H1 (cell line): ENCODE results near the gene PXDN. TPM values are rescaled to one million over a fixed set of nuclear protein-coding genes. Genes with fewer than 3 reads are reported as not detected.

Source experiments
- CTCF ChIA-PET: fragments of 300-600 bp; sonication (Branson Sonifier 250); formaldehyde crosslinking; loops from one replicate; lab custom pipeline; 2021; ENCODE audit not compliant: partially characterized antibody; lab: Charles Lee
- POLR2A ChIA-PET: fragments of 300-600 bp; sonication (Branson Sonifier 250); formaldehyde crosslinking; loops from one replicate; lab custom pipeline; 2021; ENCODE audit warnings: inconsistent platforms; ENCODE audit not compliant: partially characterized antibody; lab: Charles Lee
- DNase-seq, 2 experiments: peaks; one replicate each; pipeline versions ENCODE4 v3.0.0 to v3.0.0-alpha.2; 2010 to 2022; ENCODE audit warnings: low spot score in 2 of 2, low read depth in 1 of 2, mixed read lengths in 1 of 2
- FAIRE-seq: peaks from 2 replicates; lab custom pipeline; 2011; peaks lifted over from hg19 to GRCh38; lab: Jason Lieb, UNC
- H2AFZ ChIP-seq: 2 replicates; pipeline ENCODE4 v1.8.1; 2012; ENCODE audit warnings: low read length, inconsistent platforms
- H2AK5ac ChIP-seq: 2 replicates; pipeline ENCODE4 v1.6.1; 2013; ENCODE audit warnings: low read depth, low read length
- H2BK120ac ChIP-seq: replicated peaks from 2 replicates; pipeline ENCODE3; 2013; ENCODE audit warnings: low read depth, low read length, inconsistent platforms
- H2BK12ac ChIP-seq: 2 replicates; pipeline ENCODE4 v1.6.1; 2013; ENCODE audit warnings: low read depth, low read length
- H2BK15ac ChIP-seq: 2 replicates; pipeline ENCODE4 v1.6.1; 2013; ENCODE audit warnings: low read length
- H2BK20ac ChIP-seq: 2 replicates; pipeline ENCODE4 v1.6.1; 2013; ENCODE audit warnings: low read length
- H2BK5ac ChIP-seq: 2 replicates; pipeline ENCODE4 v1.6.1; 2013; ENCODE audit warnings: low read depth, low read length
- H3K14ac ChIP-seq: 2 replicates; pipeline ENCODE4 v1.6.1; 2013; ENCODE audit warnings: inconsistent platforms; ENCODE audit not compliant: insufficient read length
- H3K18ac ChIP-seq: 2 replicates; pipeline ENCODE4 v1.6.1; 2013; ENCODE audit warnings: low read length; ENCODE audit errors: extremely low read depth
- H3K23ac ChIP-seq: 2 replicates; pipeline ENCODE4 v1.6.1; 2013; ENCODE audit warnings: inconsistent platforms; ENCODE audit not compliant: insufficient read length
- H3K23me2 ChIP-seq: 2 replicates; pipeline ENCODE4 v1.6.1; 2013; ENCODE audit warnings: low read depth, low read length
- H3K27ac ChIP-seq: 2 replicates; pipeline ENCODE4 v1.6.1; 2011; ENCODE audit warnings: low read depth, low read length, inconsistent platforms
- H3K27me3 ChIP-seq, 4 experiments: replicated peaks in 1 of 4; 1 replicate in 1 of 4; 2 replicates in 3 of 4; pipeline versions ENCODE4 v1.6.1 to v1.8.1; 2011 to 2013; ENCODE audit warnings: low read length in 3 of 4, mild to moderate bottlenecking in 3 of 4, inconsistent platforms in 2 of 4, mixed read lengths in 2 of 4, moderate library complexity in 1 of 4; ENCODE audit not compliant: control insufficient read depth in 3 of 4, insufficient read depth in 3 of 4; ENCODE audit errors: extremely low read depth in 1 of 4
- H3K36me3 ChIP-seq, 4 experiments: 2 replicates each; pipeline versions ENCODE4 v1.6.1 to v1.8.1; 2011 to 2013; ENCODE audit warnings: mild to moderate bottlenecking in 4 of 4, low read length in 3 of 4, moderate library complexity in 2 of 4, control low read depth in 1 of 4, inconsistent platforms in 1 of 4; ENCODE audit not compliant: insufficient read depth in 4 of 4, control insufficient read depth in 2 of 4
- H3K4ac ChIP-seq: replicated peaks from 2 replicates; pipeline ENCODE3; 2013; ENCODE audit warnings: low read length, low read depth, mixed read lengths, inconsistent platforms; ENCODE audit not compliant: insufficient read length
- H3K4me1 ChIP-seq, 4 experiments: replicated peaks in 1 of 4; 1 replicate in 1 of 4; 2 replicates in 3 of 4; pipeline versions ENCODE4 v1.6.1 to v1.8.1; 2011 to 2013; ENCODE audit warnings: low read length in 3 of 4, inconsistent platforms in 2 of 4, mixed read lengths in 1 of 4; ENCODE audit not compliant: insufficient read depth in 4 of 4, control insufficient read depth in 3 of 4
- H3K4me2 ChIP-seq, 2 experiments: 2 replicates each; pipeline versions ENCODE4 v1.6.1 to v1.8.1; 2011 to 2013; ENCODE audit warnings: low read depth in 2 of 2, low read length in 2 of 2, control low read depth in 1 of 2, inconsistent platforms in 1 of 2, mild to moderate bottlenecking in 1 of 2; ENCODE audit not compliant: insufficient read depth in 1 of 2
- H3K4me3 ChIP-seq, 4 experiments: fragments of 200-600, 300-600 bp in 1 of 4; sonication (generic), shearing (Covaris generic), sonication (Bioruptor Twin) in 1 of 4; 2 replicates each; pipeline versions ENCODE4 v1.5.1 to v1.8.1; 2011 to 2016; ENCODE audit warnings: low read length in 4 of 4, low read depth in 3 of 4, control low read depth in 2 of 4, inconsistent platforms in 2 of 4, mild to moderate bottlenecking in 2 of 4, mixed read lengths in 1 of 4, moderate library complexity in 1 of 4; ENCODE audit not compliant: insufficient read depth in 2 of 4; ENCODE audit errors: extremely low read depth in 1 of 4
- H3K56ac ChIP-seq: replicated peaks from 2 replicates; pipeline ENCODE3; 2013; ENCODE audit warnings: low read depth, mild to moderate bottlenecking, mixed read lengths, low read length, inconsistent platforms; ENCODE audit not compliant: insufficient read length
- H3K79me1 ChIP-seq: 2 replicates; pipeline ENCODE4 v1.6.1; 2013; ENCODE audit warnings: low read depth, low read length, control low read depth
- H3K79me2 ChIP-seq, 2 experiments: 2 replicates each; pipeline versions ENCODE4 v1.6.1 to v1.8.1; 2012 to 2013; ENCODE audit warnings: low read length in 2 of 2, mild to moderate bottlenecking in 2 of 2, inconsistent platforms in 1 of 2; ENCODE audit not compliant: insufficient read depth in 2 of 2, control insufficient read depth in 1 of 2
- H3K9ac ChIP-seq, 4 experiments: replicated peaks in 1 of 4; 1 replicate in 1 of 4; 2 replicates in 3 of 4; pipeline versions ENCODE4 v1.6.1 to v1.8.1; 2011 to 2013; ENCODE audit warnings: low read depth in 3 of 4, low read length in 3 of 4, control low read depth in 2 of 4, mild to moderate bottlenecking in 2 of 4, moderate library complexity in 2 of 4, inconsistent platforms in 1 of 4; ENCODE audit errors: extremely low read depth in 1 of 4
- H3K9me3 ChIP-seq, 2 experiments: 2 replicates each; pipeline versions ENCODE4 v1.6.1 to v1.8.1; 2012 to 2013; ENCODE audit warnings: mild to moderate bottlenecking in 2 of 2, moderate library complexity in 2 of 2, control low read depth in 1 of 2, inconsistent platforms in 1 of 2, low read depth in 1 of 2, low read length in 1 of 2, mixed read lengths in 1 of 2; ENCODE audit not compliant: insufficient read depth in 2 of 2
- H4K20me1 ChIP-seq, 2 experiments: replicated peaks in 1 of 2; 2 replicates each; pipeline versions ENCODE3 to v1.8.1; 2011 to 2013; ENCODE audit warnings: inconsistent platforms in 2 of 2, low read length in 2 of 2, mild to moderate bottlenecking in 1 of 2; ENCODE audit not compliant: insufficient read depth in 2 of 2, control insufficient read depth in 1 of 2
- H4K5ac ChIP-seq: 2 replicates; pipeline ENCODE4 v1.6.1; 2013; ENCODE audit warnings: low read length, low read depth, mixed read lengths, inconsistent platforms; ENCODE audit not compliant: insufficient read length
- H4K8ac ChIP-seq: 2 replicates; pipeline ENCODE4 v1.8.0; 2013; ENCODE audit warnings: mild to moderate bottlenecking, moderate library complexity, low read length, inconsistent platforms; ENCODE audit not compliant: insufficient read depth; ENCODE audit errors: extremely low read depth
- H4K91ac ChIP-seq: replicated peaks from 2 replicates; pipeline ENCODE3; 2013; ENCODE audit warnings: low read length, mixed read lengths, inconsistent platforms; ENCODE audit not compliant: insufficient read length
- CTBP2 ChIP-seq: IDR thresholded peaks from 2 replicates; pipeline ENCODE4 v1.7.0; 2011; ENCODE audit warnings: borderline replicate concordance, mild to moderate bottlenecking, moderate library complexity, mixed read lengths, low read length; ENCODE audit not compliant: insufficient read depth, insufficient read length
- FOSL1 ChIP-seq: IDR thresholded peaks from 2 replicates; pipeline ENCODE4 v1.6.1; 2011; ENCODE audit warnings: mild to moderate bottlenecking, low read depth, low read length, moderate library complexity; ENCODE audit not compliant: insufficient read depth
- JUND ChIP-seq: IDR thresholded peaks from 2 replicates; pipeline ENCODE4 v1.6.1; 2011; ENCODE audit warnings: mild to moderate bottlenecking, improper control_type of control experiment, low read length
- NANOG ChIP-seq: IDR thresholded peaks from 2 replicates; pipeline ENCODE4 v1.6.1; 2011; ENCODE audit warnings: low read length, low read depth, mild to moderate bottlenecking, inconsistent platforms; ENCODE audit not compliant: insufficient read depth, poor library complexity, severe bottlenecking
- WGBS, 2 experiments: shearing (Covaris generic) in 1 of 2; methylation state at CpG; one replicate each; pipeline versions ENCODE4 v1.1.6 to v1.1.7; 2013 to 2015; ENCODE audit warnings: low lambda C conversion rate in 2 of 2, mixed read lengths in 2 of 2, inconsistent platforms in 1 of 2, low coverage in 1 of 2, missing lambda C conversion rate in 1 of 2; ENCODE audit not compliant: insufficient replicate concordance in 2 of 2, insufficient coverage in 1 of 2, insufficient read length in 1 of 2; ENCODE audit errors: extremely low coverage in 1 of 2, missing lambda C conversion rate in 1 of 2; 5-methylcytosine and 5-hydroxymethylcytosine counted together
- polyA plus RNA-seq, 7 experiments: library from polyadenylated mRNA; depleted of rRNA in 3 of 7; stranded (reverse) in 5 of 7; unstranded in 2 of 7; fragments of >200 nt in 5 of 7; fragments of 200-250 nt in 2 of 7; gene quantifications; 1 replicate in 5 of 7; 2 replicates in 1 of 7; 4 replicates in 1 of 7; pipeline versions ENCODE4 v1.2.1 to v1.2.3, GENCODE V29; 2011 to 2013; ENCODE audit warnings: missing spikeins in 2 of 7, mixed read lengths in 2 of 7
- total RNA-seq: library from RNA; stranded (reverse); fragmentation: NEBNext Ultra II Directional; extraction: Animal tissue kit (Norgen Biotek cat#: 25700); gene quantifications from 2 replicates; pipeline ENCODE4 v1.2.1, GENCODE V29; 2021

Gene PXDN
- total and polyA plus RNA-seq, 2 of the 8 experiments (the other 6 are each of a cell fraction or from before 2014, with no cell fraction given), result 104 to 141 TPM

GRCh38 chr2:1607971-1608688, 136.2 kb downstream of the PXDN start:
- DNase-seq (no peak), FAIRE-seq (no peak)
- Histone ChIP-seq H2BK5ac (no peak overlapping the region), H3K27ac (no peak overlapping the region), H3K79me2 (no peaks in the 10 kb centered on the region), H3K9me3 (no peaks in the 10 kb centered on the region), H2AK5ac (no peak overlapping the region), H4K91ac (no peak overlapping the region), H2AFZ (no peak overlapping the region), H3K4me3 (no peak overlapping the region), H2BK15ac (no peak overlapping the region), H2BK20ac (no peak overlapping the region), H2BK120ac (no peak overlapping the region), H3K36me3 (peaks cover 0 to 4% (median 2%) of the 10 kb centered on the region in 4 experiments; a peak in 3 of 8 replicates), H3K18ac (no peak overlapping the region; the same call in 1 of the 2 replicates), H3K4ac (no peak overlapping the region), H3K9ac (no peak overlapping the region), H4K8ac (no peak overlapping the region), H3K4me1 (peaks cover 0 to 11% (median 4%) of the 10 kb centered on the region in 4 experiments; a peak in 3 of 7 replicates), H4K5ac (no peak overlapping the region), H2BK12ac (no peak overlapping the region), H3K23ac (no peak overlapping the region), H3K56ac (no peak overlapping the region), H3K23me2 (peaks cover 11% of the 10 kb centered on the region; the same call in 1 of the 2 replicates), H3K79me1 (peaks cover 4% of the 10 kb centered on the region), H4K20me1 (peaks cover 0 to 5% of the 10 kb centered on the region in 2 experiments), H3K14ac (no peak overlapping the region), H3K27me3 (no peaks in the 10 kb centered on the region), H3K4me2 (no peak overlapping the region)
- ChIA-PET CTCF (no interaction called here), POLR2A (interaction anchor here (1.4 to 2.7 kb wide), 2 partner anchors 9 to 17 kb away, joined by 5 to 15 read pairs; no protein-coding TSS in a partner anchor)
- 80% methylated on average over 11 of the region's 11 CpGs; no CpG with 5 or more reads in 1 of the 2 experiments for WGBS, 2 experiments
- TF ChIP-seq FOSL1 (no peak), NANOG (no peak), JUND (no peak), CTBP2 (no peak)
